Upper lobe of left lung (tissue), 6 donors: ENCODE results near the gene RNF130. TPM values are rescaled to one million over a fixed set of nuclear protein-coding genes. Genes with fewer than 3 reads are reported as not detected.
A peak's percentile ranks its signal among the peaks of the same experiment; 100 is the strongest.

Experiments
- ATAC-seq, 2 donors: fragments of 200-7000 bp; cut with Tn5 transposase; one replicate each; pipeline ENCODE4 v1.9.1; 2022; ENCODE audit warnings: mild to moderate bottlenecking in 2 of 2, moderate library complexity in 2 of 2; ENCODE audit not compliant: low FRiP score in 2 of 2
- DNase-seq, 2 donors: peaks; one replicate each; pipeline ENCODE4 v3.0.0-alpha.2; 2019 to 2020
- H3K27ac ChIP-seq, 4 donors: fragments of 200-600 bp; sonication (generic); one replicate each; pipeline ENCODE4 v1.5.1; 2016 to 2019
- H3K27me3 ChIP-seq, 4 donors: fragments of 200-600 bp; sonication (generic); one replicate each; pipeline ENCODE4 v1.5.1; 2017 to 2019
- H3K36me3 ChIP-seq, 4 donors: fragments of 200-600 bp; sonication (generic); one replicate each; pipeline ENCODE4 v1.5.1; 2016 to 2019
- H3K4me1 ChIP-seq, 4 donors: fragments of 200-600 bp; sonication (generic); one replicate each; pipeline ENCODE4 v1.5.1; 2018 to 2019
- H3K4me3 ChIP-seq, 4 donors: fragments of 200-600 bp; sonication (generic); one replicate each; pipeline ENCODE4 v1.5.1; 2017 to 2019; ENCODE audit warnings: mild to moderate bottlenecking in 2 of 4, moderate library complexity in 1 of 4
- H3K9me3 ChIP-seq, 4 donors: fragments of 200-600 bp; sonication (generic); one replicate each; pipeline ENCODE4 v1.5.1; 2018 to 2019
- EP300 ChIP-seq, 4 donors: sonication (generic); formaldehyde crosslinking; IDR thresholded peaks; one replicate each; pipeline ENCODE4 v1.5.1; 2017; ENCODE audit warnings: antibody characterized with exemption in 4 of 4, control low read depth in 2 of 4
- POLR2A ChIP-seq, 4 donors: fragments of 450-650 bp; IDR thresholded peaks; one replicate each; pipeline ENCODE4 v1.5.1; 2016 to 2017; ENCODE audit warnings: antibody characterized with exemption in 4 of 4, mild to moderate bottlenecking in 2 of 4
- POLR2AphosphoS5 ChIP-seq, 2 donors: sonication (generic); formaldehyde crosslinking; IDR thresholded peaks; one replicate each; pipeline ENCODE4 v1.5.1; 2017; ENCODE audit warnings: antibody characterized with exemption in 2 of 2
- WGBS, 2 donors: methylation state at CpG; one replicate each; pipeline ENCODE4 v1.1.5; 2017 to 2018; 5-methylcytosine and 5-hydroxymethylcytosine counted together
- total RNA-seq, 6 donors: library from RNA; depleted of rRNA in 4 of 6; stranded (reverse); fragments of >200 nt in 4 of 6; gene quantifications; one replicate each; pipeline versions ENCODE4 v1.1.0 to v1.2.1, GENCODE V29; 2016 to 2021
- TF ChIP-seq, protein P1 (sequence below), 6 experiments: fragments of 450-650 bp in 4 of 6; fragments of 200-600 bp in 2 of 6; sonication (generic) in 2 of 6; IDR thresholded peaks; one replicate each; pipeline ENCODE4 v1.5.1; 2016 to 2019; ENCODE audit warnings: antibody characterized with exemption in 6 of 6
- donor health status: DM: no; HTN: no; CAD: no; lungs with moderate emphysema.
- donor health status: DM: no; HTN: yes; CAD: no; lungs with severe emphysema.

RNF130 gene
- total RNA-seq, 6 donors from 2014 or later, result 54.5 to 137 (median 98.2) TPM

DNA sequence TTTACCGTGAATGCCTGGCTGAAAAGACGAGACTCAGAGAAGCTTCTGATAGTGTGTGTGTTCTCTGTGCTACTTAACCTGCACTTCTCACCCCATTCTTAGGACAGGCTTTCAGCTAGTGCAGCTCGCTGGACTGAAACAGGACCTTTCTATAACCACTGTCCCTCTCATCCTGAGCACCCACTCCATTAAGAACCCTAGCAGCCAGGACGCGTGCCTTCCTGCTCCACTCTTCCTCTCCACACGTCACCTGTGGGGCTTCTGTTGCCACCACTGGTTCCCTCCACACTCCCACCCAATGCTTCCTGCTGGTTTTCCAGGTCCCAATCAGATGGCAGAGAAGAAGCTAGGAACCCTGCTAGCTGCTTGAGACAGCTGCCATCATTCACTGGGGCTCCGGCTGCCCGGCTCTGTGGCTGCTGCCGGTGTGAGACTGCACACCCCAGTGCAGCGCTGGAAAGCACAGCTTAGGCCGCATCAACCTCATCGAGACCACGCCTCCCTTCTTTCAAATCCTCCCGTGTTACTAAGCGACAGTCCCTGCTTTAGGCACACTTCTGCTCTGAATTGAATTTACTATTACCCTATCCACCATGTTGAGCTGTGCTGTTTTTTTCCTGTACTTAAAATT lies 44.0 kb downstream of the RNF130 start:
- H3K27me3 ChIP-seq, result no peaks in the 10 kb centered on the region
- ATAC-seq (no peak), DNase-seq (peak in 1 of 2 donors; percentile 37)
- WGBS, 2 donors, result 91 to 94% methylated on average over 15 of the region's 15 CpGs
- H3K4me3 ChIP-seq, result no peak overlapping the region
- H3K36me3 ChIP-seq, result no peaks in the 10 kb centered on the region
- H3K9me3 ChIP-seq, result no peaks in the 10 kb centered on the region
- H3K4me1 ChIP-seq, result peaks cover 0 to 6% (median 4%) of the 10 kb centered on the region in 4 donors
- H3K27ac ChIP-seq, result no peak overlapping the region
- TF ChIP-seq POLR2A (IDR thresholded peaks at IDR 0.05), result no peak
- TF ChIP-seq EP300 (IDR thresholded peaks at IDR 0.05), result no peak
- TF ChIP-seq POLR2AphosphoS5 (IDR thresholded peaks at IDR 0.05), result no peak

DNA sequence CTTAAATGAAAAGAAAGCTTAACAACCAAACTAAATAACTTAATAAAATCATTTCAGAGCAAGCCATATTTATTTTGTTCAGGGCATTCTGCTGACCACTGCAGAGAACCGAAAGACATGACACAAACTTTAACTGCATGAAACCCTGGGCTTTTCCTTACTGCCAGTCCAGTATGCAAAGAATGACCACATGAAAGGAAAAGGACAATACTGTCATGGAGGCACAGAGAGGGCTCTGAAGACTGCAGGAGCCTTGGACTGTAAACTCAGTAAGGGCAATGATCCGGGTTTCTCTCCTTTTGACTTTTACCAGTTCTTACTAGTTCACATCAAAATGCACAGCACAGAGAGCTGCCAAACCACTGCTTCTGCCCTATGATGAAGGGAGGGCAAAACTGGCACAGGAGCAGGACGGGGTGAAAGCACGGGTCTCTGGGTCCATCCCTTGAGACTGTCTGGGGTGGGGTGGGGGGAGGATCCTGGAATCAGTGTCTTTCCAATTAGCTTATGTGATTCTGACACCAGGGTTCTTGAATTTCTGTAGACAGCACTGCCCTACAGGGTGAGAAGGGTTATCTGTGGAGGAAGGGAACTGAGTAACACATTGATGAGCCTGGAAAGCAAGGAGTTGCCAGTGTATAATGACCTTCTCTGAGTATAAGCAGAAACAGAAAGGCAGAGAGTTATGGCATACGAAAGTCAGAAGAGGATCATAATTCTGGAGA lies 44.7 kb downstream of the RNF130 start:
- Histone ChIP-seq H3K9me3 (no peaks in the 10 kb centered on the region), H3K27me3 (no peaks in the 10 kb centered on the region), H3K36me3 (no peaks in the 10 kb centered on the region), H3K27ac (peak overlapping the region in 2 of 4 donors; percentile 3 to 6), H3K4me3 (no peak overlapping the region), H3K4me1 (peaks cover 0 to 6% (median 4%) of the 10 kb centered on the region in 4 donors)
- TF ChIP-seq, protein P1, sequence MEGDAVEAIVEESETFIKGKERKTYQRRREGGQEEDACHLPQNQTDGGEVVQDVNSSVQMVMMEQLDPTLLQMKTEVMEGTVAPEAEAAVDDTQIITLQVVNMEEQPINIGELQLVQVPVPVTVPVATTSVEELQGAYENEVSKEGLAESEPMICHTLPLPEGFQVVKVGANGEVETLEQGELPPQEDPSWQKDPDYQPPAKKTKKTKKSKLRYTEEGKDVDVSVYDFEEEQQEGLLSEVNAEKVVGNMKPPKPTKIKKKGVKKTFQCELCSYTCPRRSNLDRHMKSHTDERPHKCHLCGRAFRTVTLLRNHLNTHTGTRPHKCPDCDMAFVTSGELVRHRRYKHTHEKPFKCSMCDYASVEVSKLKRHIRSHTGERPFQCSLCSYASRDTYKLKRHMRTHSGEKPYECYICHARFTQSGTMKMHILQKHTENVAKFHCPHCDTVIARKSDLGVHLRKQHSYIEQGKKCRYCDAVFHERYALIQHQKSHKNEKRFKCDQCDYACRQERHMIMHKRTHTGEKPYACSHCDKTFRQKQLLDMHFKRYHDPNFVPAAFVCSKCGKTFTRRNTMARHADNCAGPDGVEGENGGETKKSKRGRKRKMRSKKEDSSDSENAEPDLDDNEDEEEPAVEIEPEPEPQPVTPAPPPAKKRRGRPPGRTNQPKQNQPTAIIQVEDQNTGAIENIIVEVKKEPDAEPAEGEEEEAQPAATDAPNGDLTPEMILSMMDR (IDR thresholded peaks at IDR 0.05), result no peak
- TF ChIP-seq POLR2AphosphoS5 (IDR thresholded peaks at IDR 0.05) (no peak), POLR2A (IDR thresholded peaks at IDR 0.05) (no peak), EP300 (IDR thresholded peaks at IDR 0.05) (no peak)
- DNase-seq (no peak), ATAC-seq (no peak)
- 57 to 73% methylated on average over 5 of the region's 5 CpGs for WGBS, 2 donors

DNA sequence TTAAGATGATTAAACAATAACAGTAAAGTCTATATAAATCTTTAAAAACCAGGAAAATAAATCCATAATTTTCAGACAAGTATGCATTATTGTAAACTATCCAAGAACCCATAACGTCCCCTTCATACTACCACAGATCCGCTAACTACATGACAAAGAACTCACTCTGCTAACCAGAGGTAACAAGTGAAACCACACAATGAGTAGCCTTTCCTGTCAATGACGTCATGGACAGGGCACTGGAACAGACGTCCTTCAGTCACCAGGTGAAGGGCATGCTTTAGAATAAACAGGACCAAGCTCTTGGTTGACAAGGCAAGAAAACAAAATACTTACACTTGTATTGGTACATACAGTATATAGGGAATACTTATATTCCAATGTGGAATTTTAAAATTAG lies 45.2 kb downstream of the RNF130 start:
- peak overlapping the region in 2 of 4 donors; percentile 3 to 6 for H3K27ac ChIP-seq
- no peaks in the 10 kb centered on the region for H3K36me3 ChIP-seq
- peak in 1 of 2 donors; percentile 28 for TF ChIP-seq POLR2AphosphoS5 (IDR thresholded peaks at IDR 0.05)
- no peak for TF ChIP-seq POLR2A (IDR thresholded peaks at IDR 0.05)
- TF ChIP-seq, protein P1 (IDR thresholded peaks at IDR 0.05), result no peak
- TF ChIP-seq EP300 (IDR thresholded peaks at IDR 0.05), result peak in 1 of 4 donors; percentile 52
- DNase-seq, result peak in 1 of 2 donors; percentile 79
- H3K4me1 ChIP-seq, result peaks cover 0 to 6% (median 4%) of the 10 kb centered on the region in 4 donors
- no peaks in the 10 kb centered on the region for H3K27me3 ChIP-seq
- 22 to 30% methylated on average over 4 of the region's 4 CpGs for WGBS, 2 donors
- H3K9me3 ChIP-seq, result no peaks in the 10 kb centered on the region
- H3K4me3 ChIP-seq, result no peak overlapping the region
- peak; percentile 63 to 69 for ATAC-seq

DNA sequence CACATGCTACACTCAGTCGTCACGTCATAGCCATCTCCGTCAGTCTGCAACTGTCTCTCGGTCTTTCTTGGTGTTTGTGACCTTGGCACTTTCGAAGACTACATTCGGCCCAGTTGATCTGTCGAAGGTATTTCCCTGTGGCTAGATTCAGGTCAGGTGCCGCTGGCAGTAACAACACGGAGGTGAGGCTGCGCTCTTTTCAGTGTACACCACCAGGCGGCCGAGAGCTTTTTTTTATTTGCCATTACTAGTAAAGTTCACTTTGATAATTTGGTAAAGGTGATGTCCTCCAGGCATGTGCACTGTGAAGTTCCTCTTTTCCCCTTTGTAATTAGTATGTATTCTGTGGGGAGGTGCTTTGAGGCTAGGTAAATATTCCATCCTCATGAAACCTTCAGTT lies 49.7 kb downstream of the RNF130 start:
- Histone ChIP-seq H3K27me3 (no peaks in the 10 kb centered on the region), H3K9me3 (no peaks in the 10 kb centered on the region), H3K27ac (no peak overlapping the region), H3K36me3 (peaks cover 0 to 9% (median 0%) of the 10 kb centered on the region in 4 donors), H3K4me3 (no peak overlapping the region), H3K4me1 (peaks cover 0 to 6% (median 4%) of the 10 kb centered on the region in 4 donors)
- ATAC-seq, result no peak
- TF ChIP-seq POLR2A (IDR thresholded peaks at IDR 0.05) (no peak), EP300 (IDR thresholded peaks at IDR 0.05) (no peak), POLR2AphosphoS5 (IDR thresholded peaks at IDR 0.05) (no peak)
- TF ChIP-seq, protein P1 (IDR thresholded peaks at IDR 0.05), result no peak
- 94 to 97% methylated on average over 12 of the region's 12 CpGs for WGBS, 2 donors
- DNase-seq, result no peak

DNA sequence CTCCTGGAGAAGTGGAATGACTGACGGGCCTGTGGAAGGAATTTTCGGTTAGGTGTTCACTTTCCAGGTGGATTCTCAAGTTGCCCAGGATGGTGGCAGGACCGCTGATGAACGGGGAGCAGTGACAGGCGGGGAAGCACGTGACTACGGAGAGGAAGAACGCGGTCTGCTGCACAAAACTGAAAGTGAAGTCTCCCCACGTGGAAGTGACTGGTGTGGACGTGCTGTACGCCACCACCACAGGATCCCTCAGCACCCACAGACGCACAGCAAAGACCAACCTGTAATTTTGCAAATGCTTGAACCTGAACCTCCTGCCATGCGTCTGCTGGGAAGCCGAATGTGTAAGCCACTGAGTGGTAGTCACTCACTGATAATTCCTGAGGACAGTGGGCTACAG lies 51.4 kb downstream of the RNF130 start:
- no peaks in the 10 kb centered on the region for H3K4me1 ChIP-seq
- no peak for ATAC-seq
- WGBS, 2 donors, result 88 to 96% methylated on average over 14 of the region's 15 CpGs
- no peaks in the 10 kb centered on the region for H3K9me3 ChIP-seq
- peaks cover 0 to 9% (median 0%) of the 10 kb centered on the region in 4 donors for H3K36me3 ChIP-seq
- no peak overlapping the region for H3K27ac ChIP-seq
- H3K27me3 ChIP-seq, result no peaks in the 10 kb centered on the region
- peak in 1 of 2 donors; percentile 2 for DNase-seq
- TF ChIP-seq POLR2AphosphoS5 (IDR thresholded peaks at IDR 0.05), result no peak
- TF ChIP-seq, protein P1 (IDR thresholded peaks at IDR 0.05), result no peak
- TF ChIP-seq POLR2A (IDR thresholded peaks at IDR 0.05), result no peak
- no peak for TF ChIP-seq EP300 (IDR thresholded peaks at IDR 0.05)
- H3K4me3 ChIP-seq, result no peak overlapping the region
